HEK293T (cell line): Measurements from ENCODE around the gene CCDC15.

Source experiments
- CTBP1 ChIP-seq: fragments of 450-650 bp; IDR thresholded peaks from 2 replicates; pipeline ENCODE4 v1.6.1; 2016; ENCODE audit warnings: borderline replicate concordance
- FOXM1 ChIP-seq: fragments of 450-650 bp; IDR thresholded peaks from 2 replicates; pipeline ENCODE4 v1.6.1; 2017; ENCODE audit warnings: mild to moderate bottlenecking, borderline replicate concordance
- SUZ12 ChIP-seq: fragments of 450-650 bp; IDR thresholded peaks from 2 replicates; pipeline ENCODE4 v1.6.1; 2016; ENCODE audit warnings: mild to moderate bottlenecking
- TARDBP ChIP-seq: fragments of 450-650 bp; IDR thresholded peaks from 2 replicates; pipeline ENCODE4 v1.6.1; 2016
- TF ChIP-seq, protein P1 (sequence below): fragments of 450-650 bp; IDR thresholded peaks from 2 replicates; pipeline ENCODE4 v1.6.1; 2016

DNA sequence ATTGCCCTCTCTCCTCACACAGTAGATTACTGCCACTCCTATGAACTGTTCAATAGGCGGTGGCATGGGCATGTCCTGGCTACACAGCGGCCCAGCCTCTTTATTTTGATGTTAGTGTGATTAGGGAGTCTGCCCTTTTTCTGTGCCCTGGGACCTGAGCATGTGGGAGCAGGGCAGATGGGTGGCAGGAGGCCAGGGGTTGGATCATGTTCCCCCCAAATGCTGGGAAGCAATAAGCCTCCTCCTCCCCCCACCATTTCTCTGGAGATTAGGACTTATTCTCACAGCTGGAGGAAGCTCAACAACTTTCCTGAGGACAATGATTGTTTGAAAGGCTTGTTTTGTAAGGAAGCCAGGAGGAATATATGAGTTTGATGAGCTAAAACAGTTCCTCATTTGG is 34.1 kb upstream of the CCDC15 start:
- TF ChIP-seq TARDBP (no peak), SUZ12 (no peak), FOXM1 (no peak), CTBP1 (no peak)
- TF ChIP-seq, protein P1, sequence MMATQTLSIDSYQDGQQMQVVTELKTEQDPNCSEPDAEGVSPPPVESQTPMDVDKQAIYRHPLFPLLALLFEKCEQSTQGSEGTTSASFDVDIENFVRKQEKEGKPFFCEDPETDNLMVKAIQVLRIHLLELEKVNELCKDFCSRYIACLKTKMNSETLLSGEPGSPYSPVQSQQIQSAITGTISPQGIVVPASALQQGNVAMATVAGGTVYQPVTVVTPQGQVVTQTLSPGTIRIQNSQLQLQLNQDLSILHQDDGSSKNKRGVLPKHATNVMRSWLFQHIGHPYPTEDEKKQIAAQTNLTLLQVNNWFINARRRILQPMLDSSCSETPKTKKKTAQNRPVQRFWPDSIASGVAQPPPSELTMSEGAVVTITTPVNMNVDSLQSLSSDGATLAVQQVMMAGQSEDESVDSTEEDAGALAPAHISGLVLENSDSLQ = no peak
